Activated B cell treated with CpG ODN at 0.5 μM for 24 hours (primary cell): ENCODE results near the gene HOXD9. TPM values are rescaled to one million over a fixed set of nuclear protein-coding genes. Genes with fewer than 3 reads are reported as not detected.

ENCODE experiments used
- ATAC-seq: fragments of 200-7000 bp; cut with Tn5 transposase; one replicate; pipeline ENCODE4 v1.10.0; 2021; ENCODE audit warnings: low read depth, mild to moderate bottlenecking, moderate library complexity
- CTCF ChIA-PET: fragments of 350-600 bp; sonication (Branson Sonifier 250); formaldehyde crosslinking; loops from one replicate; lab custom pipeline; 2021; ENCODE audit warnings: antibody characterized with exemption; lab: Charles Lee
- POLR2A ChIA-PET: fragments of 350-600 bp; sonication (Branson Sonifier 250); formaldehyde crosslinking; loops from one replicate; lab custom pipeline; 2021; ENCODE audit warnings: antibody characterized with exemption; lab: Charles Lee
- DNase-seq: peaks from one replicate; pipeline ENCODE4 v3.0.0; 2022
- H3K27ac Mint-ChIP-seq: one replicate; pipeline ENCODE4 v1.8.0; 2020; ENCODE audit warnings: mixed read lengths
- H3K27me3 Mint-ChIP-seq: one replicate; pipeline ENCODE4 v1.8.0; 2021; ENCODE audit warnings: mixed read lengths
- H3K36me3 Mint-ChIP-seq: one replicate; pipeline ENCODE4 v1.8.0; 2021; ENCODE audit warnings: low read depth, mixed read lengths
- H3K4me1 Mint-ChIP-seq: one replicate; pipeline ENCODE4 v1.8.0; 2021; ENCODE audit warnings: mixed read lengths
- H3K4me3 Mint-ChIP-seq: one replicate; pipeline ENCODE4 v1.8.0; 2020; ENCODE audit warnings: mild to moderate bottlenecking, mixed read lengths
- H3K9me3 Mint-ChIP-seq: one replicate; pipeline ENCODE4 v1.8.0; 2020; ENCODE audit warnings: mixed read lengths
- CTCF ChIP-seq: fragments of 200-600 bp; IDR thresholded peaks from one replicate; pipeline ENCODE4 v1.8.0; 2022; ENCODE audit warnings: antibody characterized with exemption, mild to moderate bottlenecking
- intact Hi-C: fragments of 100-400 bp; cut with micrococcal nuclease; formaldehyde crosslinking; loops from one replicate; pipeline ENCODE4 v1.15.1; 2024
- total RNA-seq: library from RNA; stranded (reverse); gene quantifications from 2 replicates; pipeline ENCODE4 v1.2.3, GENCODE V29; 2022

The HOXD9 gene
- total RNA-seq, 1 donor from 2014 or later = not detected

- peaks cover 81% of the 10 kb centered on the region for H3K27me3 Mint-ChIP-seq
- intact Hi-C loops = loop anchor here (2.0 kb wide), 2 partner anchors 25 to 45 kb away; no protein-coding TSS in a partner anchor
Measured at GRCh38 chr2:176085861-176086771, 36.4 kb upstream of the HOXD9 start.

DNA sequence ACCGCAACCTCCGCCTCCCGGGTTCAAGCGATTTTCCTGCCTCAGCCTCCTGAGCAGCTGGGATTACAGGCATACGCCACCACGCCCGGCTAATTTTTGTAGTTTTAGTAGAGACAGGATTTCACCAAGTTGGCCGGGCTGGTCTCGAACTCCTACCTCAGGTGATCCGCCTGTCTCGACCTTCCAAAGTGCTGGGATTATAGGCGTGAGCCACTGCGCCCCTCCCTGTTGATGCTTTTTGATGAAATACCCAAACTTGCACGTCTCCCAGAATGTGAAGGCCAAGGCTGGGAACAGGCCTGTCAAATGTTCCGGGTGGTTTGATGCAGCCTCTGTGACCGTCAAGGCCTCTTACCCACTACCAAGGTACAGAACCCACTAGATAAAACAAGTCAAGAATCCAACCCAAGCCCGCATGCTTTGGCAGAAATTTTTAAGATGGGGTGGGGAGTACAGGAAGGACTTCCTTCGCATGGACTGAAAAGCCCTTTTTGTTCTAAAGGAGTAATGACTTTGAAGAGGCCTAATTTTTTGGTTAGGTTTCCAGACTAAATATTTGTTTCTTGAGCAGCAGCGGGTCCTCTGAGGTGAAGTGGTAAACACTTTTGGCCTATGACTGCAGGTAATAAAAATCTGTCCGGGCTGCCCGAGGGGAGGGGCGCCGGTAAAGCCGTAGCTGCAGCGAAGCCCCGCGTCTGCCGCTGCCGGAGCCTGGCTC is 35.0 kb upstream of the HOXD9 start:
- Mint-ChIP-seq H3K27ac (no peak overlapping the region), H3K4me3 (no peak overlapping the region), H3K9me3 (peaks cover 3% of the 10 kb centered on the region), H3K27me3 (peaks cover 84% of the 10 kb centered on the region), H3K36me3 (no peaks in the 10 kb centered on the region), H3K4me1 (peaks cover 10% of the 10 kb centered on the region)
- TF ChIP-seq CTCF = no peak
- ChIA-PET CTCF (no interaction called here), POLR2A (no interaction called here)
- ATAC-seq = no peak
- intact Hi-C loops = no loop called here
- DNase-seq = no peak

More at GRCh38 chr2:176085861-176086771, 36.4 kb upstream of the HOXD9 start:
- ChIA-PET CTCF (no interaction called here), POLR2A (no interaction called here)
- DNase-seq = peak; percentile 15
- H3K9me3 Mint-ChIP-seq = peaks cover 3% of the 10 kb centered on the region
- no peaks in the 10 kb centered on the region for H3K36me3 Mint-ChIP-seq
- H3K4me3 Mint-ChIP-seq = no peak overlapping the region
- no peak overlapping the region for H3K27ac Mint-ChIP-seq
- ATAC-seq = no peak
- no peak for TF ChIP-seq CTCF
- H3K4me1 Mint-ChIP-seq = peaks cover 5% of the 10 kb centered on the region

DNA sequence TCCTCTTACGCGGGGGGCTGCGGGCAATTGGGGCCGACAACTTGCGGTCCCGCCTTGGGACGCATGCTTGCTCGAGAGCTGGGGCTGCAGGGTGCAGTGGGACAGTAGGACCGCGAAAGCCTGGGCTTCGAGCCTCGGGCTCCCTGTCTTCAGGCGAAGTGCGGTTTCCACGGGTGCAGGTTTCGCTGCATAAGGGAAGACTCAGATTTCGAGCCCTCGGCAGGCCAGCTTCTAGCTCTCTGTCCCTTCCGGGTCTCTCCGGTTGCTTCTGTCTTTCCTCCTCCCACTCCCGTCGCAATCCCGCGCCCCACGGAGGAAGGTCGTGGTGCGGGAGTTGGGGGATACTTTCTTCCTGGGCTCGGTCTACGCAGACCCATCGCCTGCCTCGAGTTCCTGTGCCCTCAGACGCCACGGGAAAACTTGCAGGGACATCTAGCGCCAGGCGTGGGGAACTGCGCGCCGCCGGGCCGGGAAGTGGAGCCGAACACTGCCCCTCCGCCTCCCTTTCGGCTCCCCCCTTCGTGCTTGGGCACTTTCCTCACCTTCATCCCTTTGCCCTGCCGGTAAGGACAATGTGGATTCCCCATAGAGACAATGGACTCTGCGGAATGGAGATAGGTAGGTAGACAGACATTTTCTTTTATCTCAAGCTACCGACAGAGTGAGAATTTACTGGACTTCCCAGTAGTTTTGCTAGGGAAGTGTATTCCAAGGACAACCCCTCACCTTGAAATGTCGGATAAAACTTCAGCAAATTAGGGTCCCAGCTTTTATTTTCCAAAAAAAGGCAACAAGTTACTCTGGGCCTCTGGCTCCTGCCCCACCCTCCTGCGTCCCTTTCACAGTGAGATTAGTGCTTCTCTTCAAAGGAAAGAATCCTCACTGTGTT is 34.2 kb upstream of the HOXD9 start:
- intact Hi-C loops = no loop called here
- ATAC-seq (no peak), DNase-seq (no peak)
- Mint-ChIP-seq H3K4me1 (peaks cover 10% of the 10 kb centered on the region), H3K27me3 (peaks cover 80% of the 10 kb centered on the region), H3K4me3 (peak overlapping the region; percentile 60), H3K27ac (no peak overlapping the region), H3K36me3 (no peaks in the 10 kb centered on the region), H3K9me3 (peaks cover 3% of the 10 kb centered on the region)
- TF ChIP-seq CTCF = no peak
- POLR2A ChIA-PET = no interaction called here
- CTCF ChIA-PET = no interaction called here

- H3K27me3 Mint-ChIP-seq = peaks cover 80% of the 10 kb centered on the region
- no peak for TF ChIP-seq CTCF
- H3K9me3 Mint-ChIP-seq = peaks cover 3% of the 10 kb centered on the region
- H3K4me3 Mint-ChIP-seq = no peak overlapping the region
- H3K36me3 Mint-ChIP-seq = no peaks in the 10 kb centered on the region
- intact Hi-C loops = no loop called here
- H3K4me1 Mint-ChIP-seq = peaks cover 13% of the 10 kb centered on the region
- H3K27ac Mint-ChIP-seq = no peak overlapping the region
- ATAC-seq (no peak), DNase-seq (no peak)
- CTCF ChIA-PET = no interaction called here
- POLR2A ChIA-PET = no interaction called here
Measured at GRCh38 chr2:176088937-176089842, 33.3 kb upstream of the HOXD9 start.
